ENCODE measurements around the gene TRIM14. TPM values are rescaled to one million over a fixed set of nuclear protein-coding genes. Genes with fewer than 3 reads are reported as not detected.

The TRIM14 gene
- total and polyA plus RNA-seq, 2 of the 4 experiments (the other 2 are of a cell fraction) = 3.0 to 8.5 TPM

- Histone ChIP-seq H3K27me3 (ENCODE audit: control insufficient read depth, insufficient read depth, low read length) (no peaks in the 10 kb centered on the region), H3K18ac (ENCODE audit: low read depth, low read length) (no peak overlapping the region), H2AK9ac (replicated peaks; ENCODE audit: low read depth, low read length, poor library complexity) (no peak overlapping the region), H2BK20ac (ENCODE audit: low read depth, low read length) (no peak overlapping the region), H4K5ac (ENCODE audit: low read depth, low read length) (no peak overlapping the region), H3K9me3 (ENCODE audit: control insufficient read depth, insufficient read depth, low read length) (no peaks in the 10 kb centered on the region), H3K4me2 (ENCODE audit: low read depth, low read length) (no peak overlapping the region), H2BK120ac (ENCODE audit: low read depth, low read length) (no peak overlapping the region), H2BK5ac (ENCODE audit: low read depth, low read length, poor library complexity, severe bottlenecking) (no peak overlapping the region), H2AK5ac (ENCODE audit: low read depth, low read length) (no peak overlapping the region), H3K23ac (ENCODE audit: low read depth, low read length) (no peak overlapping the region), H3K14ac (replicated peaks; ENCODE audit: low read depth, low read length) (no peak overlapping the region), H2AFZ (replicated peaks; ENCODE audit: low read length, poor library complexity) (no peak overlapping the region), H3K4me3 (ENCODE audit: insufficient read depth, low read depth, low read length) (no peak overlapping the region), H3K4me1 (ENCODE audit: control insufficient read depth, insufficient read depth, low read length) (0 out of 2 replicates have a peak, but pooled peaks cover 1% of the 10 kb centered on the region), H4K20me1 (ENCODE audit: insufficient read depth, low read length) (peaks cover 8% of the 10 kb centered on the region), H4K91ac (ENCODE audit: insufficient read depth, low read depth, low read length) (no peak overlapping the region), H3K79me1 (ENCODE audit: low read depth in 1 of 2, low read length in 2 of 2) (peaks cover 14 to 58% of the 10 kb centered on the region in 2 experiments), H3K9ac (ENCODE audit: low read depth, low read length) (no peak overlapping the region), H3K56ac (ENCODE audit: extremely low read depth, insufficient read depth, low read length) (no peak overlapping the region), H3K36me3 (ENCODE audit: control insufficient read depth, insufficient read depth, low read length) (peaks cover 25% of the 10 kb centered on the region), H3K27ac (ENCODE audit: insufficient read depth, low read length) (no peak overlapping the region), H3K4ac (ENCODE audit: low read depth, low read length) (no peak overlapping the region), H2BK15ac (ENCODE audit: low read depth, low read length) (no peak overlapping the region), H4K8ac (ENCODE audit: low read depth in 2 of 2, low read length in 2 of 2) (no peak overlapping the region), H3K9me1 (ENCODE audit: insufficient read depth, low read length) (0 out of 2 replicates have a peak, but pooled peaks cover 4% of the 10 kb centered on the region)
- WGBS, 2 experiments (ENCODE audit: extremely low coverage in 2 of 2, insufficient read length in 1 of 2) = no CpG with 5 or more reads among the region's 3 CpGs
- ATAC-seq (ENCODE audit: low read depth) (no peak), DNase-seq (no peak)
- dilution Hi-C loops (cut with HindIII; ENCODE audit: low sequenced_read_pairs, unreplicated experiment) = no loop called here
- POLR2A ChIA-PET (ENCODE audit: unreplicated experiment) = no interaction called here
- BruUV-seq (replicated peaks) = no TSS peak
- in situ Hi-C loops (cut with MboI; ENCODE audit: low sequenced_read_pairs) = no loop called here
- TF ChIP-seq RFX5 (IDR thresholded peaks at IDR 0.05; ENCODE audit: low read depth, low read length) = no peak
- TF ChIP-seq MXI1 (IDR thresholded peaks at IDR 0.05; ENCODE audit: borderline replicate concordance, low read depth, low read length) = no peak
- no peak for TF ChIP-seq ELK1 (IDR thresholded peaks at IDR 0.05; ENCODE audit: borderline replicate concordance, low read depth, low read length)
- TF ChIP-seq RCOR1 (IDR thresholded peaks at IDR 0.05; ENCODE audit: insufficient replicate concordance, low read length) = no peak
- intact Hi-C loops (cut with micrococcal nuclease) = no loop called here
- CTCF ChIA-PET = no interaction called here
These were observed 52.8 kb downstream of the TRIM14 start for GRCh38 chr9:98066235-98066634.

All from IMR-90 (cell line).